Stimulated activated CD8-positive, alpha-beta memory T cell treated with anti-CD3 and anti-CD28 coated beads, Interleukin-12 subunit alpha, Interleukin-12 subunit beta, amount 100 ng/mL, for 24 hours (primary cell): ENCODE data around the gene GASK1A.
"Not testable (repeated sequence)": the region's sequence is repeated elsewhere in the genome, so short reads cannot be mapped to it uniquely, and the experiment has no call there.

ENCODE experiments used
- DNase-seq: peaks from one replicate; pipeline ENCODE4 v3.0.0-alpha.2; 2020; ENCODE audit errors: extremely low read depth

Gene GASK1A

GRCh38 chr3:42979044-42979972 lies at the start of gene GASK1A:
Gene GASK1A (plus strand): TSS chr3:42979311. CDS start chr3:42979643, 332 bp downstream.
- DNase-seq, result no peak

- no peak for DNase-seq
Observed at GRCh38 chr3:42934111-42934510, 45.0 kb upstream of the GASK1A start.

DNA sequence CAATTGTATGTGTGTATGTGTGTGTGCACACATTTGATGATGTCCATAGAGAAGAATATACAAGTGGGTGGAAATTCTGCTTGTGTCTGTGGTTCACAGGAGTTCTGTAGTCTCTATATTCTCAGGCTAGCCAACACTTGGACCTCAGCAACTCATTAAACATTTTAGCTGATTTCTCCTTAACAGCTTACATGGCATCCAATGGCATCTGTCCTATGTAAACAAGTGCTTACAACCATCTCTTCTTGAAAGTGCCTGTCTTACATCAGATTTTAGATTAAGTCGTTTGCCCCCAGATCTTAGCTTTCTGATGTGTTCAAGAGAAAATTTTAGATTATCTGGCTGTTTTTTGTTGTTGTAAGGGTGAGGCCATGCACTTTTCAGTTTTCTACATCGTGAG lies 44.2 kb upstream of the GASK1A start:
- no peak for DNase-seq

- no peak for DNase-seq
Observed at GRCh38 chr3:42935472-42935871, 43.6 kb upstream of the GASK1A start.

DNA sequence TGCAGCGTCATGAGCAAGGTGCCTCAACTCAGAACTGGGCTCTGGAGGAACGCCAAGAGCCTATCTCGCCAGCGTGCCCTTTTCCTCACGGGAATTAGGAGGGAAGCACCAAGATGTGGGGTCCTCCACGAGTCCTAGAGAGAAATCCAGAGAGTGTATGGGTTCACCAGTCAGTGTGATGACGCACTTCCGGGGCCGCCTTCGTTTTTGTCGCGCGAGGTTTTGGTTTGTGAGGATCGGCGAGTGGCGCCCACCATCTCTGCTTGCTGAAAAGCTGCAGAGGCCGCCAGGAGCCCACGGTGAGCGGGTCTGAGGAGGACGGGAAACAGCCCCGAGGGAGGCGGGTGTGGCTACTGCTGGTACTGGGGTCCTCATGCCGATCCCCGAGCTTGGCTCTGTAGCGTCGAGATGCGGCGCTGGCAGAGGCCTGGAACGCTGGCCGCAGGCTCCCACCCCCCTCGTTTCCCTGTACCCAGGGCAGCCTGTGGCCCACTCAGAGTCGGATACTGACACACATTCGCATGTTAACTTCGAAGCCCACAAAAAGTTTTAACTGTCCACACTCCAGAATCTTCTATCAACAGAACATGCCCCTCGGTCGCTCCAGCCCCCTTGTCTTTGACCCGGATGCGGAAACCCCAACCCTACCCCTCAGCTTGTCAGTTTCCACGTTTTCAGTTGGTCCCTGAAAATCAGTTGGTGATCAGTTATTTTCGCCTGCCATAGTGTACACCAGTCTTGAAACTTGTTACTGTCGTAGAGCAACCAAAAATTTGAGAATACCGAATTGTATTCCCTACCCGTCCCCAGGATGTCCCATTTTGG lies 42.7 kb upstream of the GASK1A start:
- no peak for DNase-seq

GRCh38 chr3:42937334-42937733 lies 41.8 kb upstream of the GASK1A start:
- DNase-seq, result no peak

- no peak for DNase-seq
Observed at GRCh38 chr3:42942693-42943092, 36.4 kb upstream of the GASK1A start.

DNA sequence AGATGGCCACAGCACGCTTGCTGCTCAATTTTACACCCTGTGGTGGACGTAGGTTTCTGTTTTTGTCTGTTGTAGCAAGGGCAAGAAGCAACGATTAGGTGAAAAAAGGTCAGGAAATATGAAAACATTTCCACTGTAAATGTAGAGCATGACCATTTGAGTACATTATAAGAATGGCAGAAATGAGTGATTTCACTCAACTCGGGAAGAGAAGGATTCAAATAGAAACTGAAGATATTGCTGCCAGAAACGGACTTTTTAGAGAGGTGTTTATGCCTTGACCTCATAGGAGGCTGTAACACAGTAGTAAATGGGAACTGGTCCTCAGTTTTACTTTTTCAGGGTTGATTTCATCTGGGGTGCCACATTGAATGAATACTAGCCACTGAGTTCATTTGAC lies 33.1 kb upstream of the GASK1A start:
- no peak for DNase-seq

GRCh38 chr3:42957573-42957972 lies 21.5 kb upstream of the GASK1A start:
- no peak for DNase-seq

GRCh38 chr3:42960282-42960681 lies 18.8 kb upstream of the GASK1A start:
- no peak for DNase-seq

GRCh38 chr3:42960786-42961185 lies 18.3 kb upstream of the GASK1A start:
- no peak for DNase-seq

- DNase-seq, result no peak
Observed at GRCh38 chr3:42961633-42962032, 17.5 kb upstream of the GASK1A start.

DNA sequence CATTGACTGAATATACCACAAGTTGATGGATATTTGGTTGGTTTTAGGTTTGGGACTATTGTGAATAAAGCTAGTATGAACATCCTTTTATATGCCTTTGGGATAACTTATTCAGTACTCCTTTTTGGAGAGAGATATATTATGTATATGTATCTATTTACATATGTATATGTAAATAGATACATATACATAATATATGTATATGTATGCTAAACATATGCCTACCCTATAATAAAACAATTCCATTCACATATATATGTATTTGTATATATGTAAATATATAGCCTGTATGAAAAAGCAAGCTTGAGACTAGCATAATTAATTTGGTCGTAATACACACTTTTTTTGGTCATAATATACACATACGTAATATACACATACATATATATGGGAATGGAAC lies 15.8 kb upstream of the GASK1A start:
- no peak for DNase-seq

- no peak for DNase-seq
Observed at GRCh38 chr3:42964266-42964665, 14.8 kb upstream of the GASK1A start.

DNA sequence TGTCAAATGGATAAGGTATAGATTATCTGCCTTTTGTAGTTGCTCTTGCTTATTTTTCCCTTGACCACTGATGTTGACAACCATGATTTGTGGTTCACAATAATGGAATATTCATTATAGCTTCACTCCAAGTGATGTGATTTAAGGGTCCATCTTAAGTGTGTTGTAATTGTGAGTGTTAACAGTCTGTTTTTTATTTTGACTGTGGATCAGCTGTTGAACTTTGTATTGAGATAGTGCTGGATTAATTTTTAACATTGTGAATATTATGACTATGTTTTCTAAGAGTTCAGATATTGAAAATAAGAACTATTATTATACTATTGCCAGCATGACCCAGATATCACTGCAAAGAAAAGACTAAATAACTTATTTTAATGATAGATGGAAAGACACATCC lies 8.6 kb upstream of the GASK1A start:
- DNase-seq, result no peak

DNA sequence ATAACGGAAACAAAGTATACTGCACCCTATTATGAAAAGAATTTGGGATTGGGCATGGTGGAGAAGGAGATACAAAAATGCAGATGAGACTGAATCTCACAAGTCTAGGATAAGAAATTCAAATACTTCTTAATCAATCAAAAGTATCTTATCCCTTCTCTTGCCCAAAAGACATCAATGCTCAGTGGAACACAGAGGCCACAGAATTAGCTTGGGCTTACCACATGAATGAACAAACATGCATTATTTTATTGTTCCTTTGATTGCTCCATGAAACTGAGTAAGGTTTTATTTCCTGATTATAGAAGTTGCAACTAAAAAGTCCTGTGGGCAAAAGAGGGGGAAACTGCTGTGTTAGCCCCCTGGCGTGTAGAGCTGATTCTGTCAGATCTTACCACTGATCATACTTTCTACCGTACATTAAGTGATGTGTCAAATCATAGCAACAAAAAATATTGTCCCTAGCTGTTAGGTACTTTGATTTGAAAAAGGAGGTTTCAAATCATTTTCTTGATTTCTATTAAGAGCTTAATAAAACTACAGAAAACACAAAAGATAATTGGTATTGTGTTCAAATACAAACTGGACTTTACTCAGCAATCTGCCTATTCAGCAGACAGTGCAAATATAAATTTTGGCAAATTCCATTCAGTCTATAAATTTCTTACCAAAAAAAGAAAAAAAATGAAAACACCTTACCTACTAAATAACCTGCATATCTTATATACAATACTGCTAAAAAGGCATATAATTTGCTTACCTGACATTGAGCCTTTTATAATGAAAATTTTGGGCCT lies 7.9 kb upstream of the GASK1A start:
- DNase-seq, result no peak

DNA sequence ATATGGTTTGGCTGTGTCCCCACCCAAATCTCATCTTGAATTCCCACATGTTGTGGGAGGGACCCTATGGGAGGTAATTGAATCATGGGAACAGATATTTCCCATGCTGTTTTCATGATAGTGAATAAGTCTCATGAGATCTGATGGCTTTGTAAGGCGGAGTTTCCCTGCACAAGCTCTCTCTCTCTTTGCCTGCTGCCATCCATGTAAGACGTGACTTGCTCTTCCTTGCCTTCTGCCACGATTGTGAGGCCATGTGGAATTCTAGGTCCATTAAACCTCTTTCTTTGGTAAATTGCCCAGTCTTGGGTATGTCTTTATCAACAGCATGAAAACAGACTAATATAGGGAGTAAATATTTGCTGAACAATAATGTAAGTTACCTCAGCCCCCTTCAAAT lies 4.2 kb upstream of the GASK1A start:
- not testable (repeated sequence) for DNase-seq

DNA sequence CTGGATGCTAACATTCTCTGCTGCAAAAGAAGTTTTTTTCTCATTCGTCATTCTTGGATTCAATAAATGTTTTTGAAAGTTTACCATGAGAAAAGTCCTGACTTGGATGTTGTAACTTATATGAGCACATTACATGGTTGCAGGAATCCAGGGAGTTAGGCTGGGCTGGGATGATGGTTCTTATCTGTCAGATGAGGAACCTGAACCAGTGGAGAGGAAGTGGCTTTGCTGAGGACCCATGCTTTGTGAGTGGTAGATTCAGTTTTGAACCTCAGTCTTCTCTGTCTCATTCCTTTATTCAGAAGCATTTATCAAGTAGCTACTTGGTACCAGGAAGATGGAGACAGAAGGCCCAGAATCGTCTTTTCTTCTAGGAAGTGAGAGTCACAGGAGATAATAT lies 3.7 kb upstream of the GASK1A start:
- no peak for DNase-seq

DNA sequence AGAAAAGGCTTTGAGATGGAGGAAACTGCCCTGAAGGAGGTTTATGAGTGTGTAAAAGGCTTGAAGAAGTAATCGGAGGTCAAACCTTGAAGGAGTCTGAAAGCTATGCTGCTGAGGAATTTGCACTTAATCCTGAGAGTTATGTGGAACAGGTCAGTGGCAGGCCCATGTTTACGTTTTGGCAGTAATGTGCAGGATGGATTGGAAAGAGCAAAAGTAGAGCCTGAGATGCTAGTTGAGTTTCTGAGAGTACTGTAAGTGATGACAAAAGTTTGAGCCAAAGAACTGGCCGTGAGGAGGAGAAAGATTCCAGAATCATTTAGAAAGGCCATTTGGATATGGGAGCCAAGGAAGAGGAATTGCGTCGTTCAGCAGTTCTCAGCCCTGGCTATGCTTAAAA lies 3.2 kb upstream of the GASK1A start:
- no peak for DNase-seq

- DNase-seq, result no peak
Observed at GRCh38 chr3:42980209-42980608, 1.1 kb downstream of the GASK1A start.

DNA sequence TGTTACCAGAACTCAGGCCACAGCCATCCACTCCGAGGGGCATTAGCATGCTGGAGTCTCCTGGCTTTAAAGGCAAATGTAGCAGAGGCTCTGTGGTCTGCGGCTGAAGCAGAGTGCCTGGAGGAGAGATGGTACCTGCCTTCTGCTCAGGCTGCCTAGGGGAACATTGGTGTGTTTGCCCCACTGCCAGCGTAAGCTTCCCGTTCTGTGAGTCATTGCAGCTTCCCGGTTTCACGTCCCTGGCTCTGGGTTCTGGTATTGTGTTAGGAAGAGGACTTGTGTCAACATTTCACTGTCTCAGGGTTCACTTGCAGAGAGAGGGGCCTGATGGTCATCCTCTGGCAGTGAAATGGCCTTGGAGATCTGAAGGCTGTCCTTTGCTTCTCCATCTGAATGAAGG lies 1.8 kb downstream of the GASK1A start:
- no peak for DNase-seq
